Smooth muscle cell (in vitro differentiated cells): ENCODE results near the gene UTS2B. TPM values are rescaled to one million over a fixed set of nuclear protein-coding genes. Genes with fewer than 3 reads are reported as not detected.

Source experiments
- DNase-seq: peaks from one replicate; lab custom pipeline; 2025; ENCODE audit not compliant: unreplicated experiment; lab: John Stamatoyannopoulos, UW
- H2AFZ ChIP-seq: fragments of 200-600 bp; sonication (generic); 2 replicates; pipeline ENCODE4 v1.6.0; 2016; ENCODE audit warnings: antibody characterized with exemption, low read depth, mild to moderate bottlenecking
- H3F3A ChIP-seq: fragments of 200-600 bp; sonication (generic); 2 replicates; pipeline ENCODE4 v1.6.0; 2017; ENCODE audit warnings: antibody characterized with exemption, low read depth
- H3K27ac ChIP-seq: fragments of 200-600 bp; sonication (generic); 2 replicates; pipeline ENCODE4 v1.5.1; 2016; ENCODE audit warnings: low read depth, mild to moderate bottlenecking
- H3K27me3 ChIP-seq: fragments of 200-600 bp; sonication (generic); 2 replicates; pipeline ENCODE4 v1.6.1; 2016; ENCODE audit warnings: low read depth, mild to moderate bottlenecking
- H3K36me3 ChIP-seq: fragments of 200-600 bp; sonication (generic); 2 replicates; pipeline ENCODE4 v1.5.1; 2016; ENCODE audit warnings: low read depth
- H3K4me1 ChIP-seq: fragments of 200-600 bp; sonication (generic); 2 replicates; pipeline ENCODE4 v1.5.1; 2016; ENCODE audit warnings: low read depth
- H3K4me2 ChIP-seq: fragments of 200-600 bp; sonication (generic); 2 replicates; pipeline ENCODE4 v1.6.0; 2016; ENCODE audit warnings: mild to moderate bottlenecking
- H3K4me3 ChIP-seq: fragments of 200-600 bp; sonication (generic); 2 replicates; pipeline ENCODE4 v1.5.1; 2016; ENCODE audit warnings: mild to moderate bottlenecking
- H3K79me2 ChIP-seq: fragments of 200-600 bp; sonication (generic); 2 replicates; pipeline ENCODE4 v1.6.0; 2016; ENCODE audit warnings: low read depth, mild to moderate bottlenecking
- H3K9ac ChIP-seq: fragments of 200-600 bp; sonication (generic); 2 replicates; pipeline ENCODE4 v1.6.0; 2016; ENCODE audit warnings: low read depth
- H3K9me3 ChIP-seq: fragments of 200-600 bp; sonication (generic); replicated peaks from 2 replicates; pipeline ENCODE4 v1.5.1; 2016; ENCODE audit warnings: low read depth
- H4K20me1 ChIP-seq: fragments of 200-600 bp; sonication (generic); 2 replicates; pipeline ENCODE4 v1.6.0; 2016; ENCODE audit warnings: low read depth
- WGBS: methylation state at CpG from one replicate; pipeline ENCODE4 v1.1.7; 2016; ENCODE audit warnings: low lambda C conversion rate; 5-methylcytosine and 5-hydroxymethylcytosine counted together
- polyA plus RNA-seq: library from polyadenylated mRNA; unstranded; fragments of >200 nt; fragmentation: Nextera tagmentation; extraction: Ambion mirVana; gene quantifications from 2 replicates; pipeline ENCODE4 v1.2.1, GENCODE V29; 2016
- total RNA-seq: library from RNA; depleted of rRNA; stranded (reverse); fragments of >200 nt; gene quantifications from 2 replicates; pipeline ENCODE4 v1.2.3, GENCODE V29; 2014
- TF ChIP-seq, protein P1 (sequence below): fragments of 200-600 bp; sonication (generic); IDR thresholded peaks from 2 replicates; pipeline ENCODE4 v1.5.1; 2017; ENCODE audit warnings: borderline replicate concordance, mild to moderate bottlenecking, antibody characterized with exemption; ENCODE audit not compliant: insufficient read depth, poor library complexity, severe bottlenecking

UTS2B gene
- total and polyA plus RNA-seq, 2 experiments from 2014 or later: 1.1 TPM; not detected in 1

DNA sequence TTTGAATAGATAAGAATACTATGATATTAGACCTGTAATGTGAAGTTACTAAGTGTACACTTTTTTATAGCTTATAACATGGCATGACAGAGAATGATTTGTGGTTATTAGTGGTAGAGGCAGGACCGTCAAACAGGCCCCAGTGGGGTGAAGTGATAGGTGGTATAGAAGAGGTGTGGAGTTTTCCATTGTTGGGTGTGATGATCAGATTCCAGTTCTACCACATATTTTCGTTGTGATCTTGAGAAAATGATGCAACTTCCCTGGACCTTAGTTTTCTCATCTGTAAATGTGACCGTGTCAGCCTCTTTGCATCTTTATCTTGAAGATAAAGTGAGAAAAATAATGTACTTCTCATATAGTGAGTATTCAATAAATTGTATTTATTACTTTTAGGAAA is 30.3 kb upstream of the UTS2B start:
- H3K79me2 ChIP-seq: peaks cover 16% of the 10 kb centered on the region

DNA sequence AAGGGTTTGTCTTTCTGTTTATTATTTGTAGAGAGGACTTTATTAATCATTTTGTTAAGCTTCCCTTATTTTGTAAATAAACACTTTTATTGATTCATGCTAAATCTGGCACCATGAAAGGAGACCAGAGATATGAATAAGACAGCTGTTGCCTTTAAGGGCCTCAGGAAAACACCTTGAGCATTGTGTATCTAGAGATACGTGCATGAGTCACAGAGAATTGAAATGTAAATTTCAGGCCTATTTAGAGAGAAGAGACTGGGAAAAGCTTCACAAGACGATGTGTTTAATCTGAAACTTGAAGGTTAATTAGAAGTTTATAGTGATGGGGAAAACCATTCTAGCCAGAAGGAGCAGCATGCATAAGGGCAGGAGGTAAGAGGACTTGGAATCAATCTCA is 28.6 kb upstream of the UTS2B start:
- no peaks in the 10 kb centered on the region for H3K9me3 ChIP-seq
- H3K79me2 ChIP-seq: peaks cover 33% of the 10 kb centered on the region
- peaks cover 8% of the 10 kb centered on the region for H3F3A ChIP-seq
- peak overlapping the region; percentile 92 for H3K27ac ChIP-seq
- TF ChIP-seq, protein P1, sequence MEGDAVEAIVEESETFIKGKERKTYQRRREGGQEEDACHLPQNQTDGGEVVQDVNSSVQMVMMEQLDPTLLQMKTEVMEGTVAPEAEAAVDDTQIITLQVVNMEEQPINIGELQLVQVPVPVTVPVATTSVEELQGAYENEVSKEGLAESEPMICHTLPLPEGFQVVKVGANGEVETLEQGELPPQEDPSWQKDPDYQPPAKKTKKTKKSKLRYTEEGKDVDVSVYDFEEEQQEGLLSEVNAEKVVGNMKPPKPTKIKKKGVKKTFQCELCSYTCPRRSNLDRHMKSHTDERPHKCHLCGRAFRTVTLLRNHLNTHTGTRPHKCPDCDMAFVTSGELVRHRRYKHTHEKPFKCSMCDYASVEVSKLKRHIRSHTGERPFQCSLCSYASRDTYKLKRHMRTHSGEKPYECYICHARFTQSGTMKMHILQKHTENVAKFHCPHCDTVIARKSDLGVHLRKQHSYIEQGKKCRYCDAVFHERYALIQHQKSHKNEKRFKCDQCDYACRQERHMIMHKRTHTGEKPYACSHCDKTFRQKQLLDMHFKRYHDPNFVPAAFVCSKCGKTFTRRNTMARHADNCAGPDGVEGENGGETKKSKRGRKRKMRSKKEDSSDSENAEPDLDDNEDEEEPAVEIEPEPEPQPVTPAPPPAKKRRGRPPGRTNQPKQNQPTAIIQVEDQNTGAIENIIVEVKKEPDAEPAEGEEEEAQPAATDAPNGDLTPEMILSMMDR: no peak
- peaks cover 36% of the 10 kb centered on the region for H3K36me3 ChIP-seq
- no peak overlapping the region for H3K4me3 ChIP-seq
- 73% methylated on average over 2 of the region's 2 CpGs for WGBS
- H2AFZ ChIP-seq: no peak overlapping the region
- peaks cover 20% of the 10 kb centered on the region for H4K20me1 ChIP-seq
- H3K4me2 ChIP-seq: no peak overlapping the region
- DNase-seq: no peak
- no peaks in the 10 kb centered on the region for H3K27me3 ChIP-seq
- peaks cover 38% of the 10 kb centered on the region for H3K4me1 ChIP-seq
- no peak overlapping the region for H3K9ac ChIP-seq

More for the DNA sequence above, 30.3 kb upstream of the UTS2B start:
- DNase-seq: no peak
- H2AFZ ChIP-seq: no peak overlapping the region
- TF ChIP-seq, protein P1: no peak
- peaks cover 32% of the 10 kb centered on the region for H3K4me1 ChIP-seq
- H4K20me1 ChIP-seq: peaks cover 13% of the 10 kb centered on the region
- no peak overlapping the region for H3K9ac ChIP-seq
- WGBS: 76% methylated on average over 3 of the region's 3 CpGs
- no peaks in the 10 kb centered on the region for H3K27me3 ChIP-seq
- H3K4me3 ChIP-seq: no peak overlapping the region
- H3K27ac ChIP-seq: peak overlapping the region; percentile 70
- peaks cover 36% of the 10 kb centered on the region for H3K36me3 ChIP-seq
- peaks cover 9% of the 10 kb centered on the region for H3F3A ChIP-seq
- H3K9me3 ChIP-seq: no peaks in the 10 kb centered on the region
- H3K4me2 ChIP-seq: no peak overlapping the region

- H3K27me3 ChIP-seq: no peaks in the 10 kb centered on the region
- no peak overlapping the region for H3K4me2 ChIP-seq
- no peak for DNase-seq
- peaks cover 8% of the 10 kb centered on the region for H3F3A ChIP-seq
- H3K79me2 ChIP-seq: peaks cover 43% of the 10 kb centered on the region
- TF ChIP-seq, protein P1: no peak
- no peaks in the 10 kb centered on the region for H3K9me3 ChIP-seq
- H3K27ac ChIP-seq: peak overlapping the region; percentile 92
- no peak overlapping the region for H3K4me3 ChIP-seq
- 90% methylated on average over 6 of the region's 6 CpGs for whole genome bisulfite sequencing
- H4K20me1 ChIP-seq: peaks cover 28% of the 10 kb centered on the region
- H3K4me1 ChIP-seq: peaks cover 41% of the 10 kb centered on the region
- no peak overlapping the region for H2AFZ ChIP-seq
- H3K36me3 ChIP-seq: peaks cover 34% of the 10 kb centered on the region
- no peak overlapping the region for H3K9ac ChIP-seq
Measured at GRCh38 chr3:191357909-191358308, 27.6 kb upstream of the UTS2B start.
